Neural cell (in vitro differentiated cells): ENCODE results near the gene IFNGR2. TPM values are rescaled to one million over a fixed set of nuclear protein-coding genes. Genes with fewer than 3 reads are reported as not detected.
"Not testable (repeated sequence)": the region's sequence is repeated elsewhere in the genome, so short reads cannot be mapped to it uniquely, and the experiment has no call there.

Experiments
- H2AFZ ChIP-seq: fragments of 200-600, 300-800 bp; sonication (generic), shearing (Covaris generic); 2 replicates; pipeline ENCODE4 v1.6.0; 2014; ENCODE audit warnings: low read depth, mild to moderate bottlenecking, antibody characterized with exemption, low read length, moderate library complexity
- H3F3A ChIP-seq: fragments of 200-600 bp; shearing (Covaris generic); 2 replicates; pipeline ENCODE4 v1.6.1; 2016; ENCODE audit warnings: mild to moderate bottlenecking, moderate library complexity, mixed read lengths, antibody characterized with exemption, low read length; ENCODE audit not compliant: insufficient read depth, poor library complexity, severe bottlenecking
- H3K27ac ChIP-seq: fragments of 200-600, 300-800 bp; sonication (generic), shearing (Covaris generic); 2 replicates; pipeline ENCODE4 v1.5.1; 2014; ENCODE audit warnings: mild to moderate bottlenecking, low read length, moderate library complexity
- H3K27me3 ChIP-seq: fragments of 300-800, 200-600 bp; sonication (generic), shearing (Covaris generic); 2 replicates; pipeline ENCODE4 v1.6.0; 2014; ENCODE audit warnings: mild to moderate bottlenecking, low read depth, low read length, moderate library complexity; ENCODE audit not compliant: insufficient read depth
- H3K36me3 ChIP-seq: fragments of 300-800, 200-600 bp; sonication (generic), shearing (Covaris generic); 2 replicates; pipeline ENCODE4 v1.5.1; 2014; ENCODE audit warnings: mild to moderate bottlenecking, antibody characterized with exemption, low read length, moderate library complexity; ENCODE audit not compliant: insufficient read depth
- H3K4me2 ChIP-seq: fragments of 300-800, 200-600 bp; sonication (generic), shearing (Covaris generic); 2 replicates; pipeline ENCODE4 v1.6.0; 2014; ENCODE audit warnings: mild to moderate bottlenecking, low read length
- H3K4me3 ChIP-seq: fragments of 300-800, 200-600 bp; sonication (generic), shearing (Covaris generic); 2 replicates; pipeline ENCODE4 v1.5.1; 2014; ENCODE audit warnings: mild to moderate bottlenecking, low read length, moderate library complexity
- H3K79me2 ChIP-seq: fragments of 200-600 bp; shearing (Covaris generic); replicated peaks from 2 replicates; pipeline ENCODE4 v1.6.0; 2014; ENCODE audit warnings: mild to moderate bottlenecking, low read length, moderate library complexity; ENCODE audit not compliant: insufficient read depth
- H3K9ac ChIP-seq: fragments of 300-800, 200-600 bp; sonication (generic), shearing (Covaris generic); 2 replicates; pipeline ENCODE4 v1.6.1; 2016; ENCODE audit warnings: mild to moderate bottlenecking, low read length, mixed read lengths
- H3K9me2 ChIP-seq: fragments of 200-600 bp; shearing (Covaris generic); 2 replicates; pipeline ENCODE4 v1.6.1; 2016; ENCODE audit warnings: mild to moderate bottlenecking, low read length, mixed read lengths; ENCODE audit not compliant: insufficient read depth
- H3K9me3 ChIP-seq: fragments of 200-600, 300-800 bp; sonication (generic), shearing (Covaris generic); 2 replicates; pipeline ENCODE4 v1.6.1; 2016; ENCODE audit warnings: mild to moderate bottlenecking, mixed run types, low read length, moderate library complexity, mixed read lengths
- H4K20me1 ChIP-seq: fragments of 200-600 bp; shearing (Covaris generic); 2 replicates; pipeline ENCODE4 v1.6.1; 2016; ENCODE audit warnings: mild to moderate bottlenecking, mixed run types; ENCODE audit not compliant: insufficient read depth
- CTCF ChIP-seq: fragments of 450-650 bp; IDR thresholded peaks from 2 replicates; pipeline ENCODE4 v1.5.1; 2014; ENCODE audit warnings: antibody characterized with exemption, mild to moderate bottlenecking, moderate library complexity; ENCODE audit not compliant: poor library complexity, severe bottlenecking
- EP300 ChIP-seq: fragments of 450-650 bp; conservative IDR thresholded peaks from 2 replicates; pipeline ENCODE4 v1.6.1; 2014; ENCODE audit warnings: antibody characterized with exemption, mild to moderate bottlenecking, moderate library complexity; ENCODE audit not compliant: poor library complexity, severe bottlenecking
- EZH2 ChIP-seq: fragments of 200-600, 300-800 bp; shearing (Covaris generic), sonication (generic); IDR thresholded peaks from 2 replicates; pipeline ENCODE4 v1.6.1; 2014; ENCODE audit warnings: antibody characterized with exemption, low read length, borderline replicate concordance, mild to moderate bottlenecking; ENCODE audit not compliant: insufficient read depth, poor library complexity, severe bottlenecking
- MXI1 ChIP-seq: fragments of 450-650 bp; conservative IDR thresholded peaks from 2 replicates; pipeline ENCODE4 v1.6.1; 2014; ENCODE audit warnings: antibody characterized with exemption, mild to moderate bottlenecking; ENCODE audit not compliant: poor library complexity, severe bottlenecking
- POLR2AphosphoS5 ChIP-seq: IDR thresholded peaks from 2 replicates; pipeline ENCODE4 v1.6.1; 2012
- RAD21 ChIP-seq: fragments of 450-650 bp; conservative IDR thresholded peaks from 2 replicates; pipeline ENCODE4 v1.6.1; 2014; ENCODE audit warnings: antibody characterized with exemption, mild to moderate bottlenecking, moderate library complexity
- REST ChIP-seq: IDR thresholded peaks from 2 replicates; pipeline ENCODE4 v1.6.1; 2012; ENCODE audit warnings: borderline replicate concordance
- SMC3 ChIP-seq: fragments of 450-650 bp; conservative IDR thresholded peaks from 2 replicates; pipeline ENCODE4 v1.6.1; 2014; ENCODE audit warnings: antibody characterized with exemption, mild to moderate bottlenecking, moderate library complexity; ENCODE audit not compliant: poor library complexity
- TAF1 ChIP-seq: IDR thresholded peaks from 2 replicates; pipeline ENCODE4 v1.6.1; 2012; ENCODE audit warnings: low read depth
- polyA plus RNA-seq: library from polyadenylated mRNA; depleted of rRNA; stranded (reverse); fragments of >200 nt; gene quantifications from 2 replicates; pipeline ENCODE4 v1.2.3, GENCODE V29; 2014

Gene IFNGR2
- polyA plus RNA-seq, 1 donor from 2014 or later: 57.2 TPM

- H3K9me2 ChIP-seq: no peaks in the 10 kb centered on the region
- H3K27ac ChIP-seq: no peak overlapping the region
- no peaks in the 10 kb centered on the region for H3K27me3 ChIP-seq
- H3K79me2 ChIP-seq: no peaks in the 10 kb centered on the region
- no peaks in the 10 kb centered on the region for H3K36me3 ChIP-seq
- no peaks in the 10 kb centered on the region for H3F3A ChIP-seq
- H4K20me1 ChIP-seq: no peaks in the 10 kb centered on the region
- H3K4me2 ChIP-seq: no peak overlapping the region
- TF ChIP-seq TAF1: no peak
- TF ChIP-seq CTCF: no peak
- TF ChIP-seq MXI1: no peak
- no peak for TF ChIP-seq REST
- no peak for TF ChIP-seq EZH2
- TF ChIP-seq EP300: no peak
- TF ChIP-seq POLR2AphosphoS5: no peak
- TF ChIP-seq RAD21: no peak
- no peak for TF ChIP-seq SMC3
- no peak overlapping the region for H3K9ac ChIP-seq
- no peak overlapping the region for H2AFZ ChIP-seq
- no peaks in the 10 kb centered on the region for H3K9me3 ChIP-seq
- no peak overlapping the region for H3K4me3 ChIP-seq
These were observed 22.7 kb upstream of the IFNGR2 start for GRCh38 chr21:33380483-33380998.

- H3F3A ChIP-seq, H3K4me2 ChIP-seq, H2AFZ ChIP-seq, H4K20me1 ChIP-seq, H3K9me3 ChIP-seq, H3K9ac ChIP-seq, H3K27ac ChIP-seq, H3K36me3 ChIP-seq, H3K27me3 ChIP-seq, H3K4me3 ChIP-seq, H3K79me2 ChIP-seq, H3K9me2 ChIP-seq: not testable (repeated sequence)
These were observed 21.8 kb upstream of the IFNGR2 start for GRCh38 chr21:33381381-33381780.
